ENCODE measurements around the gene SLC35G1. TPM values are rescaled to one million over a fixed set of nuclear protein-coding genes. Genes with fewer than 3 reads are reported as not detected.

Gene SLC35G1
- total RNA-seq, 2 donors from 2014 or later = 11.3 to 14.2 TPM

- DNase-seq = no peak
- no peaks in the 10 kb centered on the region for H3K9me3 ChIP-seq (ENCODE audit: control insufficient read depth, low read length)
- no peaks in the 10 kb centered on the region for H3K4me1 ChIP-seq (ENCODE audit: control insufficient read depth, insufficient read depth, low read length)
- Mint-ChIP-seq H3K36me3 (ENCODE audit: low read depth) (peaks cover 11% of the 10 kb centered on the region), H3K4me1 (peaks cover 8% of the 10 kb centered on the region), H3K4me3 (no peak overlapping the region), H3K27me3 (ENCODE audit: insufficient read depth) (no peaks in the 10 kb centered on the region), H3K27ac (no peak overlapping the region), H3K9me3 (no peaks in the 10 kb centered on the region)
- WGBS, 2 experiments (ENCODE audit: insufficient coverage in 1 of 2, insufficient read length in 1 of 2) = 93 to 95% methylated on average over 4 to 5 of the region's 5 CpGs
- H3K36me3 ChIP-seq (ENCODE audit: control insufficient read depth, insufficient read depth, low read length) = peaks cover 9% of the 10 kb centered on the region
- H3K27me3 ChIP-seq (ENCODE audit: control insufficient read depth, insufficient read depth, low read length, poor library complexity, severe bottlenecking) = no peaks in the 10 kb centered on the region
- H3K27ac ChIP-seq (ENCODE audit: low read depth, low read length) = no peak overlapping the region
- no peak overlapping the region for H3K4me3 ChIP-seq (ENCODE audit: low read length)
- H3K9ac ChIP-seq (ENCODE audit: extremely low read depth, low read length, poor library complexity, severe bottlenecking) = no peak overlapping the region
- no peak for TF ChIP-seq CTCF (conservative IDR thresholded peaks at IDR 0.05)
These were observed 13.3 kb downstream of the SLC35G1 start for GRCh38 chr10:93907059-93907458.

- DNase-seq = no peak
- H3K9ac ChIP-seq (ENCODE audit: extremely low read depth, low read length, poor library complexity, severe bottlenecking) = no peak overlapping the region
- H3K27me3 ChIP-seq (ENCODE audit: control insufficient read depth, insufficient read depth, low read length, poor library complexity, severe bottlenecking) = no peaks in the 10 kb centered on the region
- no peaks in the 10 kb centered on the region for H3K9me3 ChIP-seq (ENCODE audit: control insufficient read depth, low read length)
- WGBS, 2 experiments (ENCODE audit: insufficient coverage in 1 of 2, insufficient read length in 1 of 2) = 91 to 92% methylated on average over 6 of the region's 6 CpGs
- no peak overlapping the region for H3K27ac ChIP-seq (ENCODE audit: low read depth, low read length)
- no peak overlapping the region for H3K4me3 ChIP-seq (ENCODE audit: low read length)
- Mint-ChIP-seq H3K36me3 (ENCODE audit: low read depth) (peaks cover 13% of the 10 kb centered on the region), H3K4me3 (no peak overlapping the region), H3K27me3 (ENCODE audit: insufficient read depth) (no peaks in the 10 kb centered on the region), H3K27ac (no peak overlapping the region), H3K9me3 (no peaks in the 10 kb centered on the region), H3K4me1 (peaks cover 7% of the 10 kb centered on the region)
- H3K36me3 ChIP-seq (ENCODE audit: control insufficient read depth, insufficient read depth, low read length) = peaks cover 3% of the 10 kb centered on the region
- H3K4me1 ChIP-seq (ENCODE audit: control insufficient read depth, insufficient read depth, low read length) = peaks cover 3% of the 10 kb centered on the region
- TF ChIP-seq CTCF (conservative IDR thresholded peaks at IDR 0.05) = no peak
These were observed 18.1 kb downstream of the SLC35G1 start for GRCh38 chr10:93911866-93912265.

DNA sequence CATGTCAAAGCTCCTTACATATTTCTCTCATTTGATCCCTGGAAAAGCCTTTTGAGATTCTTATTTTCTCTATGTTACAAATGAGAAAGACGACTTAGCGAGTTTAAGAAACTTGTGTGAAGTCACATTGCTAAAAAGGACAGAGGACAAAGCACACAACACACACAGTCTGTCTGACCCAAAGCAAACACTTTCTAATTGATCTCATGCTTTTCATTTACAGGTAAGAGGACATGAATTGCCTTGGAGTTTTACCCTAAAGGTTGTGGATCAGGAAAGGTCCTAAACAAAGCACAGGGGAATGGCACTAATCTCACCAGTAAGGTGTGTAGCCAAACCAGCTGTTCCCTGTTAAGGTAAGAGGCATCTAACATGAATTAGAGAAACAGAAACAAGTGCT lies 18.7 kb downstream of the SLC35G1 start:
- DNase-seq = no peak
- 100% methylated on average over 2 of the region's 2 CpGs; no CpG with 5 or more reads in 1 of the 2 experiments for WGBS, 2 experiments (ENCODE audit: insufficient coverage in 1 of 2, insufficient read length in 1 of 2)
- Histone ChIP-seq H3K27ac (ENCODE audit: low read depth, low read length) (no peak overlapping the region), H3K36me3 (ENCODE audit: control insufficient read depth, insufficient read depth, low read length) (no peaks in the 10 kb centered on the region), H3K9ac (ENCODE audit: extremely low read depth, low read length, poor library complexity, severe bottlenecking) (no peak overlapping the region), H3K9me3 (ENCODE audit: control insufficient read depth, low read length) (no peaks in the 10 kb centered on the region), H3K27me3 (ENCODE audit: control insufficient read depth, insufficient read depth, low read length, poor library complexity, severe bottlenecking) (no peaks in the 10 kb centered on the region), H3K4me1 (ENCODE audit: control insufficient read depth, insufficient read depth, low read length) (peaks cover 8% of the 10 kb centered on the region), H3K4me3 (ENCODE audit: low read length) (no peak overlapping the region)
- peaks cover 10% of the 10 kb centered on the region for H3K4me1 Mint-ChIP-seq
- no peak overlapping the region for H3K4me3 Mint-ChIP-seq
- no peak for TF ChIP-seq CTCF (conservative IDR thresholded peaks at IDR 0.05)
- H3K9me3 Mint-ChIP-seq = no peaks in the 10 kb centered on the region
- H3K27ac Mint-ChIP-seq = no peak overlapping the region
- no peaks in the 10 kb centered on the region for H3K27me3 Mint-ChIP-seq (ENCODE audit: insufficient read depth)
- H3K36me3 Mint-ChIP-seq (ENCODE audit: low read depth) = peaks cover 9% of the 10 kb centered on the region
